Brain pericyte (primary cell): Measurements from ENCODE around the gene CD3D.

Experiments used
- DNase-seq: peaks from one replicate; pipeline ENCODE4 v3.0.0-alpha.2; 2012; ENCODE audit warnings: low read depth, low spot score

Gene CD3D

DNA sequence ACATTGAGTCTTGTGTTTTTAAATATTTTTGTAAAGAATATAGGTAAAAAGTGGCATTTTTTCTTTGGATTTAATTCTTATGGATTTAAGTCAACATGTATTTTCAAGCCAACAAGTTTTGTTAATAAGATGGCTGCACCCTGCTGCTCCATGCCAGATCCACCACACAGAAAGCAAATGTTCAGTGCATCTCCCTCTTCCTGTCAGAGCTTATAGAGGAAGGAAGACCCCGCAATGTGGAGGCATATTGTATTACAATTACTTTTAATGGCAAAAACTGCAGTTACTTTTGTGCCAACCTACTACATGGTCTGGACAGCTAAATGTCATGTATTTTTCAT, 38.3 kb downstream of the CD3D start:
- DNase-seq: no peak

DNA sequence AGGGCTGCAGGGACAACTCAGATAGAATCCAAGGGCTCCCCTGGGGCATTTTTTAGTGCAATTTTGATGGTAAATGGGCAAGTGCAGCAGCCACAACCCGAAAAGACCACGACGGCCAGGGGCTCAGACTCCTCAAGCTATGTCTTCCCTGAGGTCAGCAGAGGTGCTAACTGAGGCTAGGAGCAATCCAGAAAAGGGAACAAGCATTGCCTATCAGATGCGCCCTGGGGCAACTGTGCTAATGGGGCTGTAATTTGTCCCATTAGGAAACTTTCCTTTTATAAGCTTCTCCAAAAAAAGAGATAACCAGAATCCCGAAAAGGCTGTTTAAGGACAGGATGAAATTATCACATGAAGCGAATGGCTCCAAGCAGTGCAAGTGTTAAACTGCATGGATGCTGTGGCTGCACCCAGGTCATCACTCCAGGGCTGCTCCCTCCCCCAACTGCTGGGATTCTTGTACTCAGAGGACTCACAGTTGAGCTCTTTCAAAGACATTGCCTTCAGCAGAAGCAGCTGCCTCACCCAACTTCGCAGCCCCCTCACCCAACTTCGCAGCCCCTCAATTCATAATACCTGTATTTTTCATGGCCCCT, 40.8 kb downstream of the CD3D start:
- DNase-seq: no peak

DNA sequence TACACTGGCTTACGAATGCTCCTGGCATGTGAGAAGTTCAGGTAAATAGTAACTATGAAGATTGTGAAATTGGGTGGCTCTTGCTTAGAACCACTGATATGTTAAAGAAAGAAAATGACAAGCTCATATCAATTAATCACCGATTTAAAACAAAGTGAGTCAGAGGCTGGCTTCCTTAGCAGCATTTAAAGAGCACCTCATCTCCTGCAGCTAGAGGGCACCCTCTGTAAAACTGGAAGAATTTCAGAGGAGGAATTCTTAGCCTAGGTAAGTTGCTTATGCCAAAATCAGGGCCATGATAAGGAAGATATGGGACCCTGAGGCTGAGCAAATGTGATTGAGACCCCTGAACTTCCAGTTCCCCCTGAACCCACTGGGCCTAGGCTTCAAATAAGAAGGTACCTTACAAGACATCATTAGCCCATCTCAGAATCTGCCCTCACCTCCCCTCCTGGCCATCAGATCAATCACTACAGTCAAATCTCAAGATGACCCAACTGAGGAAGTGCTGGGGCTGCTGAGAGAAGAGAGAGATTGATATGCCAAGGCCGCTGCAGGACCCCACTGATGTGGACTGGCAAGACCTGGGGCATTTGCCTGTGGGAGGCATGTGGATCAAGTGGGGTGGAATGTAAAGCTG, 46.6 kb downstream of the CD3D start:
- DNase-seq: no peak

DNA sequence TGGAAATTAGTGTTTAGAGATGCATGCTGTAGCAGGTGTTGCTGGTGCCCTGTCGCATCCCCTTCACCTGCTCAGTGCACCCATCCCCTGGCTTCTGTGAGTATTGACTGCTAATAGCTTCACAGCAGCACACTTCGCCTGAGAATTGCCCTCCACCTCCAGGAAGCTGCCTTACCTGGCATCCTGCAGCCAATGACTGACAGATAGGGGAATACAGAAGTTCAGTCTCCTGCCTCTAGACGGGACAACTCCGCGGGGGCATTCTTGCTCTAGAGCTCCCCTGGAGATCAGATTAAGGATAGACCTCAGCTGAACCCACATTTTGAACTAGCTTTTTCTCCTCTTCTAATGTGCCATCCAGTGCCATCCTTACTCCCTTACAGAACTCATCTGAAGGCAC, 47.3 kb downstream of the CD3D start:
- DNase-seq: no peak

DNA sequence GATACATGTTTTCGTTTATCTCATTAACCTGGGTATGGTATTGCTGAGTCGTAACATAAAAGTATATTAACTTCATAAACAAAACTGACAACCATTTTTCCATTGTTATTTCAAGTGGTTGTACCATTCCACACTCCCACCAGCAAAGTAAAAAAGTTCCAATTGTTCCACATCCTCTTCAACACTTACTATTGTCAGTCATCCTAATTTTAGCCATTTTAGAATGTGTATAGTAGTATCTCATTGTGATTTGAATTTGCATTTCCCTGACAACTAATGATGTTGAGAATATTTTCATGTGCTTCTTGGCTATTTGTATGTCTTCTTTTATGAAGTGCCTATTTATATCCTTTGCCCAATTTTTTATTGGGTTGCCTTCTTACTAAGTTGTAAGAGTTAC, 48.5 kb downstream of the CD3D start:
- no peak for DNase-seq

DNA sequence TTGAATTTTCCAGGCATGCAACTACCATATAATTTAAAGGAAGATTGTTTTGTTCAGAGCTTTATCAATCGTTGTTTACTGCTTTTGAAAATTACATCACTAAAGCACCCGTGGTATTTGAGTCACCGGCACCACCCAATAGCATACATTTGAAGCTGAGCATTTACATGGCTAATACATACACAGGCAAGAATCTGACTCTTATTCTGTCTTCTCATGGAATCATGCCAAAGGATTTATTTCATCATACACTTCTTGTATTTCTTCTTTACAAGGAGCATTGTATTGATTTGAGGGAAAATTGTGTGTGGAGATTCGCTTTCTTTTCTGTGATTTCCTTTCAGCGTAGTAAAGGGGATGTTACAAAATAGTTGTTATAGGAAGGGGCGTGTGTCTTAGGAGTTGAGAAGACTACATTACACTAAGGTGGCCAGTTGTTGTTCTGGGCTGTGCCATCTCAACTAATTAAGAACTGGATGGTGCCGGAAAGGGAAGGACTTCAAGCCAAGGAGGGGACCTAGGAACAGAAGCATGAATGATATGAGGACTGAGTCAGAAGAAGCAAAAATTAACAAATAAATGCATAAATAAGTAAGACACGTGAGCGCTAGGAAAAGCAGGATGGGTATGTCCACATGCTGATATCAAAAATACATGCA, 50.9 kb downstream of the CD3D start:
- DNase-seq: no peak

DNA sequence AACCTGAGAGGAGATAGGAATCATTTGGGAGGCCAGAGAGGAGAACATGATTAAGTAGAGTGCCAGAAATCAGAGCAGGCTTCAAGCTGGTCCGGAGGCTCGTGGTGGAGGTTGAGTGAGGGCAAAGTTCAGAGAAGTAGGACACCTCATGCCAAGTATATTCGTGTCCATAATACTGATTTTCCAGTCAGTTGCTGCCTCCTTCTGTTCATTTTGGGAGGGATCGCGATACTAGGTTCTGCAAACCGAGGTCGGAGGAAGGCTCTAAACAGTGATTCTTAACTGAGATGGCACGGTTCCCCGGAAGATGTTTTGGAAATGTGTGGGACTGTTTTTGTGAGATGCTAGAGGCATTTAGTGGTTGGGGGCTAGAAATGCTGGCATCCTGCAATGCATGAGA, 51.6 kb downstream of the CD3D start:
- DNase-seq: no peak

DNA sequence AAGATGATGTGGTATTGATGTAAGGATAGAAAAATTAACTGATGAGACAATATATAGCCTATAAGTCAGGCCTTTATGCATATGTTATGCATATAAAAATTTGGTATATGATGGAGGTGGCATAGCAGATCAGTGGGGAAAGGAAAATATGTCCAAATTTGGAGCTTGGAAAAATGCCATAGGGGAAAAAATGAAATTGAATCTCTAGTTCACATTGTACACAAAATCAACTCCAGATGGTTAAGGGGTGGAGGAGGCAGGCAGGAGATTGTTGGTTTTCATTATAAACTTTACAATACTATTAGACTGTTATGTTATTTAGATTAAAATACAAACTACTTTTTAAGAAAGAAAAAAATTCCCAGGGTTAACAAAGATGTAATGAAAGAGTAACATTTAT, 53.1 kb downstream of the CD3D start:
- DNase-seq: no peak
